ENCODE measurements around the gene PDE6B.
A peak's percentile ranks its signal among the peaks of the same experiment; 100 is the strongest.
"Not testable (repeated sequence)": the region's sequence is repeated elsewhere in the genome, so short reads cannot be mapped to it uniquely, and the experiment has no call there.

PDE6B gene

DNA sequence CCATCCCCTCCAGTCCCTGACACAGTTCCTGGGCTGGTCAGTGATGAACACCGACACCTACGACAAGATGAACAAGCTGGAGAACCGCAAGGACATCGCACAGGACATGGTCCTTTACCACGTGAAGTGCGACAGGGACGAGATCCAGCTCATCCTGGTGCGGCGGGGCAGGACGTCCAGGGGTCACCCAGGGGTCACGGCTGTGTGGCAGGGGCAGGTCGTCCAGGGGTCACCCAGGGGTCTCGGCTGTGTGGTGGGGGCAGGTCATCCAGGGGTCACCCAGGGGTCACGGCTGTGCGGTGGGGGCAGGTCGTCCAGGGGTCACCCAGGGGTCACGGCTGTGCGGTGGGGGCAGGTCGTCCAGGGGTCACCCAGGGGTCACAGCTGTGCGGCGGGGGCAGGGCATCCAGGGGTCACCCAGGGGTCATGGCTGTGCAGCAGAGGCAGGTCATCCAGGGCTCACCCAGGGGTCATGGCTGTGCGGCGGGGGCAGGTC lies 32.0 kb downstream of the PDE6B start:
- ATAC-seq: no peak

DNA sequence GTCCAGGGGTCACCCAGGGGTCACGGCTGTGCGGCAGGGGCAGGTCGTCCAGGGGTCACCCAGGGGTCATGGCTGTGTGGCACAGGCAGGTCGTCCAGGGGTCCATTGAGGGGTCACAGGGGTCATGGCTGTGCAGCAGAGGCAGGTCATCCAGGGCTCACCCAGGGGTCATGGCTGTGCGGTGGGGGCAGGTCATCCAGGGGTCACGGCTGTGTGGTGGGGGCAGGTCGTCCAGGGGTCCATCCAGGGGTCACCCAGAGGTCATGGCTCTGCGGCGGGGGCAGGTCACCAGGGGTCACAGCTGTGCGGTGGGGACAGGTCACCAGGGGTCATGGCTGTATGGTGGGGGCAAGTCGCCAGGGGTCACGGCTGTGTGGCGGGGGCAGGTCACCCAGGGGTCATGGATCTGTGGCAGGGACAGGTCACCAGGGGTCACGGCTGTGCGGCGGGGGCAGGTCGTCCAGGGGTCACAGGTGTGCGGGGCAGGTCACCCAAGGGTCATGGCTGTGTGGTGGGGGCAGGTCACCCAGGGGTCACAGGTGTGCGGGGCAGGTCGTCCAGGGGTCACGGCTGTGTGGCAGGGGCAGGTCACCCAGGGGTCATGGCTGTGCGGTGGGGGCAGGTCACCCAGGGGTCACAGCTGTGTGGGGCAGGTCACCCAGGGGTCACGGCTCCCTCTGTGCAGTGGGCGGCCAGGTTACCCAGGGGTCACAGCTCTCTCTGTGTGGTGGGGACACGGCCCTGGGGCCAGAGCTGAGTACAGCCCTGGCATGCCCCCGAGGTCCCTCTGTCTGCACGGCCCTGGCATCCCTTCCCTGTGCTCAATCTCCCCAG lies 32.7 kb downstream of the PDE6B start:
- no peak for ATAC-seq

DNA sequence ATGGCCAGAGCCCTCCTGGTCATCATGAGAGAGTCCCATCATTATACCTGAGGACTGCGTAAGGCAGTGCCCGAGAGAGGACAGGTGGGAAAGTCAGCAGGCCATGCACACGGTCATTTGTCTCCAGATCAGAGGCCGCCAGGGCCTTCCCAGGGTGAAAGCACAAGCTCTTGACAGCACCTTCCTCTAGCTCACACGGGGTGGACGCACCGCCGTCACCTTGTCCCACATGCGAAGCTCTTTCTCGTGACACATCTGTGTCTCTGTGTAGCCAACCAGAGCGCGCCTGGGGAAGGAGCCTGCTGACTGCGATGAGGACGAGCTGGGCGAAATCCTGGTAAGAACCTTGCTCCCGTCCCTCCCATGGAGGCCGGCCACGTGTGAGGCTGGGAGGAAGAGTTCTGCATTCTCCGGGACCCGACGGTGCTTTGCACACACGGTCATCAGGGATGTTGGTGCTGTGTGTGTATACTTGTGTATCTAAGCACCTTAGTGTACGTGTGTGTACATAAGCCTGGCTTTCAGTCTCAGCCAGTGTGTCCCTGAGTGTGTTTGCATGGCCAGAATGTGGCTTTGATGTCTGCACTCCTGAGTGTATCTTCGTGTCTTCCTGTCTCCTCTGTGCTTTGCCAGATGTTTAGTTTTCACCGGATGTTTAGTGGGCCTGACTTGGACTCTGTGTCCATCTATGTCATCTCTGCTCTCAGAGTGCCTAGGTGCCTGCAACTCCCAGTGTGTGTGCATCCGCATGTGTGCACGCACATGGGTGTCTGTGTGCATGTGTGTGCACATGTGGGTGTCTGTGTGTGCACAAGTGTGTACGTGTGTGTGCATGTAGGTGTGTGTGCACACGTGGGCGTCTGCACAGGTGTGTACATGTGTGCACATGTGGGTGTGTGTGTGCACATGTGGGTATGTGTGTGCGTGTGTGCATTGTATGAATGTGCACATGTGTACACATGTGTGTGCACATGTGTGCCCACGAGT lies 33.6 kb downstream of the PDE6B start:
- ATAC-seq: no peak

DNA sequence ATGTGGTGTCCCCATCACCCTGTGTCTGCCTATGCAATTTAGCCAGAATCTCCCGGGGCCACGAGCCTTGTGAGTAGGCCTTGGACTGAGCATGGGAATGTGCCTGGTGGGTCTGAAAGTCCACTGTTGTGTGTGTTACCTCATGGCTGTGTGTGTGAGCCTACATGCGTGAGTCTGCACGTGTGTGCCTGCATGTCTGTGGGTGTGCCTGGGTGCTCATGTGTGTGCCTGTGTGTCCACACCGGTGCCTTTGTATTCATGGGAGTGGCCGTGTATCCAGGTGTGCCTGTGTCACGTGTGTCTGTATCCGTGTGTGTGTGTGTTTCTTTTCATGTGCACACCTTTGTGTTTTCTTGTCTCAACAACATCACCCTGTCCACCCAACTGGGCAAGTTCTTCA lies 34.5 kb downstream of the PDE6B start:
- no peak for ATAC-seq

DNA sequence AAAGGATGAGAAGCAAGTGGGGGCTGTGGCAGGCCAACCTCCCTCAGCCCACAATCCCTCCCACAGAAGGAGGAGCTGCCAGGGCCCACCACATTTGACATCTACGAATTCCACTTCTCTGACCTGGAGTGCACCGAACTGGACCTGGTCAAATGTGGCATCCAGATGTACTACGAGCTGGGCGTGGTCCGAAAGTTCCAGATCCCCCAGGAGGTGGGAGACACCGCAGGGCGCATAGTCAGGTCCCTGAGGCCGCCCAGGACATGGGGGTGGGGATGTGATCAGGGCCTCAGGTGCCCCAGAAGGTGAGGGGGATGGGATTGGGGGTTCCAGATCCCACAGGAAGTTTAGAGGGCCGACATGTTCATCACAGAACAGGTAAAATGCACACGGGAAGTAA lies 35.0 kb downstream of the PDE6B start:
- ATAC-seq: no peak

DNA sequence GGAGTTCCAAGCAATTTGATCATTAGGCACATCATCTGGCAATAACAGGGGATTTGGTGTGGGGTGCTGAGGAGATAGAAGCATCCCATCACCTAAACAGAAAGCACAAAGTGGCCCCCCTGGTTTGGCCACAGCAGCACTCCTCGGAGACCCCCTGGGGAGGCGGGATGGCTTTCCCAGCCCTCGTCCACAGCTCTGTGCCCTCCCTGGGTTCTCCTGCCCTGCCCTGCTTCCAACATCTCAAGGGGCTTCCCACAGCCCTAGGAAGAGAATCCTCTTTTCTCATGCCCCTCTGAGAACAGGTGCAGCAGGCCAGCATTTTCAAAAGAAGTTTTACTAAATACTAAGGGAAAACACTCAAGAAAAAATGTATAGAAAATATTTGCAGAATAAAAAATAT lies 35.9 kb downstream of the PDE6B start:
- ATAC-seq: no peak

DNA sequence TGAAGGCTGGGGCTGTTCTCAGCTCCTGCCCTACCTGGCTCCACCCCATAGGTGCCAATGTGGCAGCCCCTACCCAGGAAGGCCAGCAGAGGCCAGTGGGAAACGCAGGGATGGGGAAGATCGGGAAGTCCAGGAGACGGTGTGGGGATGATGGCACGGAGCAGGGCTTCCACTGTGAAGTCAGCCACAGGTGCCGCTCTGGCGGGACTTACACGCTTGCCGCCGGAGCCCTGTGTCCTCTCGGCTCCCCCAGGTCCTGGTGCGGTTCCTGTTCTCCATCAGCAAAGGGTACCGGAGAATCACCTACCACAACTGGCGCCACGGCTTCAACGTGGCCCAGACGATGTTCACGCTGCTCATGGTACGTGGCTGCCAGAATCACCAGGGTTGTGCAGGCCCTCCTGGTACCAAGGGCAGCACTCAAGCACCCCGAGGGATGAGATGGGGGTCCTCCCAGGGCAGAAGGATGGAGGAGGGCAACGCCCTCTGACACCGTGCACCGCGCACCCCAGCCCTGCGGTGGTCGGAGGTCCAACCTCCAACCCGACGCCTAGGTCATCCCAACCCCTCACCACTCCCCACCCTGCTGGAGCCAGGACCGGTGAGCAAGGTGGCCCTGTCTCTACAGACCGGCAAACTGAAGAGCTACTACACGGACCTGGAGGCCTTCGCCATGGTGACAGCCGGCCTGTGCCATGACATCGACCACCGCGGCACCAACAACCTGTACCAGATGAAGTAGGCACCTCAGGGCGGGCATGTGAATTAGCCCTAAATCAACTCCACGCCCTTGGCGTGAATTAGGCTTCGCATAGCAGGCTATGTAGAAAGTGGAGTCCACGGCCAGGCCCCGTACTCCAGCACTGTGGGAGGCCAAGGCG lies 36.7 kb downstream of the PDE6B start:
- ATAC-seq: no peak

DNA sequence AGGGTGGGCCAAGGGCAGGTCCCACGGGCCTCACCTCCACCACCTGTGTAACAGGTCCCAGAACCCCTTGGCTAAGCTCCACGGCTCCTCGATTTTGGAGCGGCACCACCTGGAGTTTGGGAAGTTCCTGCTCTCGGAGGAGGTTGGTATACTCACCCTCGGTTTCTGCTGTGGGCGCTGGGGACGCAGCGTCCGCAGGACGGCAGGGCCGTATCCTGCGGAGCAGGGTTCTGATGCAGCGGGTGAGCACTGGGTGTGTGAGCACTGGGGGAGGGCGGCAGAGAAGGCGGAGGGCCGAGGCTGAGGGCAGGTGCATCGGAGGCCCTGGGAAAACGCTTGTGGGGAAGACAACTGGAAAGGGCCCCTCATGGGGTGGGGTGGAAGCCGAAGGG lies 37.7 kb downstream of the PDE6B start:
- ATAC-seq: no peak

DNA sequence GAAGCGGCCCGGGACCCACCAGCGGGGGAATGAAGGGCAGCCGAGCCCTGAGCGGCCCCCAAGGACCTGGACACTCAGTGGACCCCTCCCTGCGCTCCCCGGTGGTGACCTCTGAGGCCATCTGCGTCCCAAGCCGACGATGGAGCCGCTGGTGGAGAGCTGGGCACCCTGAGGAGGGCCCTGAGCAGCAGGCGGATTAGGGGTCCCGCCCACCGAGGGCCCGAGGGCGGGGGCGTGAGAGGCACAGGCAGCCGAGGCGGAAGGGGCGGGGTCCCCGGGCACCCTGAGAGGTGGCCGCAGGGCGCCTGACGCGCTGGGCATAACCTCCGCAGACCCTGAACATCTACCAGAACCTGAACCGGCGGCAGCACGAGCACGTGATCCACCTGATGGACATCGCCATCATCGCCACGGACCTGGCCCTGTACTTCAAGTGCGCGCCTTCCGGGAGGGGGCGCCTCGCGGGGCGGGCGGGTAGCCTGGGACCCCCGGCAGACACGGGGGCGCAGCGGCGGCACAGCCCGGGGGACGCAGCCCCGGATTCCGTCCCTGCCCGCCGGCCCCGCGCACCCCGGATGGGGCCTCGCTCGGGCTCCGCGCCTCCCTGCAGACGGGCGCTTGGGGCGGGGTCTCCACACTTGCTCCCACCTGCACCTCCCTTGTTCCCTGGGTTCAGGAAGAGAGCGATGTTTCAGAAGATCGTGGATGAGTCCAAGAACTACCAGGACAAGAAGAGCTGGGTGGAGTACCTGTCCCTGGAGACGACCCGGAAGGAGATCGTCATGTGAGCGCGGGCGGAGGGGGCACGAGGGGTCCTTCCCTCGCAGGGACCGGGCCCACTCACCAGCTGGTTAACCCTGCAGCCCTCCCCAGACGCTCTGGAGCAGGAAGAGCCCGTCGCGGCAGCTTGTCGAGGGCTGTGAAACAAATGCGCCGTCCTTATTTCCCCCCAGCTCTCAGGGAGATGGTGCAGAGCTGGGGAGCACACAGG lies 38.4 kb downstream of the PDE6B start:
- ATAC-seq: peak; percentile 77 to 78

DNA sequence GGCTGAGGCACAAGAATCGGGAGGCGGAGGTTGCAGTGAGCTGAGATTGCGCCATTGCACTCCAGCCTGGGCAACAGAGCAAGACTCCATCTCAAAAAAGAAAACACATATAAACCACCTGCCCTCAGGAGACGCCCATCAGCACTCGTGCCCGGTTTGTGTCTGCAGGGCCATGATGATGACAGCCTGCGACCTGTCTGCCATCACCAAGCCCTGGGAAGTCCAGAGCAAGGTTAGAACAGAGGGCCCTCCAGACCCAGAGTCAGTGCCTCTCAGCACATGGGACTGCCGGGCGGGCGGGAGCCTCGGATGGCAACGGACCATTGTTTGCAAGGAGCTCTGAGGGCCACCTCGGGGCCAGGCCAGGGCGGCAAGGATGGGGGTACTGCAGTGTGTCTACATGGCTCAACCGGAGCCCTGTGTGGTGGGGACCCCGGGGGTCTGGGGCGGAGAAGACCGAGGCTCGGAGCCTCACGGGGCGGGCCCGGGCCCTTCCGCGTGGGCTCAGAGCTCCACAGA lies 39.4 kb downstream of the PDE6B start:
- ATAC-seq: no peak

DNA sequence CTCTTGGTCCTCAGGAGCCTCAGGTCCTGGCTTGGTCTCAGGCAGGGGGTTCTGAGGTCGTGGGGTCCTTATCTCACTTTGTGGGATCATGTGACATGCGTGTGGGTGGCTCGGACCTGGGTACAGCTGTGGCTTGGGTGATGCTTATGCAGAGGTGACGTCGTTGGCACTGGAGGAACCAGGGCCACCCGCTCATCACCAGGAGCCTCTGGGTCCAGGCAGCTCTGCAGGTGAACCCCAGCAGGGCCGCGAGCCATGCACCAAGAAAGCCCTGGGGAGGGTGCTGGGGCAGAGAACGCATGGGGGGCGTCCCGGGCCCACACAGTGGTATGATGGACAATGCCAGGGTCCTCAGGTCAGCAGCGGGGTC lies 40.0 kb downstream of the PDE6B start:
- no peak for ATAC-seq

DNA sequence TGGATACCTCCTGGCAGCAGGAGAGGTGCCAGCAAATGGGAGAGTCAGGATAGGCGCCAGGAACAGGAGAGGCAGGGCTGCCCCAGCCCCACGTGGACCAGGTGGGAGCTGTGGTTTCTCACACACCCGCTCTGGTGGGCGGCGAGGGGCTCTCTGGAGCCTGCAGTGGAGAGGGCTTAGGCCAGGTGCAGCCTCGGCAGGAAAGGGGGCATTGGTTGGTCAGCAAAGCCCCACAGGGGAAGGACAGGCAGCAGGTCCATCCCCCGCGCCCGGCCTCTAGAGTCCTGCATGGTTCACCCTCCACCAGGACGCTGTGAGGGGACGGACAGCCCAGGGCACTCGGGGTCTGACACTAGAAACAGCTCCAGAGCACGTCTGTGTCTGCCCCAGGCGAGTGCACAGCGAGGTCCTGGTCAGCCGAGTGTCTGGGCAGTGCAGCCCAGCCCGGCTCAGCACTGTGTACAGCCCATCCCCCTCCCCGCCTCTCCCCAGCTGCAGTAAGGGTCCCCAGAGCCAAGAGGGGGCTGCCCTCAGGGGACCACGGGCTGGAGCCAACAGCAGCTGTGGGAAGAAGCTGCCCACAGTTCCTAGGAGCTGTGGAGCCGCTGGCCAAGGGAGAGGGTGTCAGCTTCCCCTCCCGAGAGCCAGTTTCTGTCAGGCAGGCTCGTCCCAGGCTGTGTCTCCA lies 40.5 kb downstream of the PDE6B start:
- no peak for ATAC-seq

DNA sequence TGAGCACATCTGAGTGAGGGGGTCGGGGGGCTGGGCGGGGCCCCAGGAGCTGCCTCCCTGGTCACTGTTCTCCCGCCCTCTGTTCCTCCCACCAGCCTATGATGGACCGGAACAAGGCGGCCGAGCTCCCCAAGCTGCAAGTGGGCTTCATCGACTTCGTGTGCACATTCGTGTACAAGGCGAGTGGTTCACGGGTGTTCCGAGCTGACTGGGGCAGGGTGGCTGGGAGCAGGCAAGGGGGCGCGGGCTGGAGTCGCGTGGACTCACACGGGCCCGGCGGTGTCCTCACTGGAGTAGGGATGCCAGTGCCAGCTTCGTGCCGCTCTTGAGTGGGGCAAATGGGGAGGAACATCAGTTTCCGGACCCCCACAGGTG lies 41.0 kb downstream of the PDE6B start:
- no peak for ATAC-seq

DNA sequence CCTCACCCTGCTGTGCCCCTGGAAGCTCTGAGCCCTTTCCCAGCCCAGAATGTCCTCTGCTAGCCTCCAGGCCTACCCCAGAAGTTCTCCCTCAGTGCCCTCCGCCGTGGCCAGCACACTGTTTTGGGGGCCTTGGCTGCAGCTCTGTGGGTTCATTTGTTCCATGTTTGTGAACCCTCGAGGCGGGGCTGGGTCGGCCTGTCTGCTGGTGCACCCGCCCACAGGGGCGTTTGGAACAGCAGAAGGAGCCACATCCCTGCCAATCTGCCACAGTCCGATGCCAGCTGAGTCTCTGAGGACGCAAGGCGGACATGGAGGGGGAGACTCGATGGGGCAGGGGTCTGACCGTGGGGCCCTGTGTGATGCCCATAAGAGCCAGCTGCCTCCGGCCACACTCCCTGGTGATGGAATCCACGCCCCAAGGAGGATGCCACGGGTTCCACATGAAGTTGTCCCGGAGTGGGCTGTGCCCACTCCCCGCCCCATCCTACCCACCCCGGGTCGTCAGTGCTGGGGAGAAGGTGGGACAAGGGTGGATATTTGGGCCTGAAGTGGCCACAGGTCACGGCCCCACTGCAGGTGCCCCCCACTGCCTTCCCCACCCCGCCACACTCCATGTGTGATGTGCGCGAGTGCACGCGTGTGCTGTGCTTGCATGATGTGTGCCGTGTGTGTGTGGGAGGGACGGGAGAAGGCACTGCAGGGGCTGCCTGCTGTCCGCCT lies 41.6 kb downstream of the PDE6B start:
- no peak for ATAC-seq

DNA sequence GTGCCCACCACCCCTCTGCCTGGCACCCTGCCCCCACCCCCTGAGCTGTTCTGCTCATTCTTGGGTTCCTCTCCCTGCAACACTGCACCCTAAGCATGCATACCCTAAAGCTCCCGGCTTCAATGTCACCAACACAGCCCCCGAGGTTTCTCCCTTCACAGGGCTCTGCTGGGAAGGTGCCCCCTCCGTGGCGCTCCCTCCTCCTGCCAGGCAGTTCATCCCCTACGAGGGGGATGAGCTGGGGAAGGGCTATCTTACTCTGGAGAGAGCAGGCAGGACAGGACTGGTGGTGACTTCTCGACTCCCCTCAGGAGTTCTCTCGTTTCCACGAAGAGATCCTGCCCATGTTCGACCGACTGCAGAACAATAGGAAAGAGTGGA lies 42.2 kb downstream of the PDE6B start:
- no peak for ATAC-seq

DNA sequence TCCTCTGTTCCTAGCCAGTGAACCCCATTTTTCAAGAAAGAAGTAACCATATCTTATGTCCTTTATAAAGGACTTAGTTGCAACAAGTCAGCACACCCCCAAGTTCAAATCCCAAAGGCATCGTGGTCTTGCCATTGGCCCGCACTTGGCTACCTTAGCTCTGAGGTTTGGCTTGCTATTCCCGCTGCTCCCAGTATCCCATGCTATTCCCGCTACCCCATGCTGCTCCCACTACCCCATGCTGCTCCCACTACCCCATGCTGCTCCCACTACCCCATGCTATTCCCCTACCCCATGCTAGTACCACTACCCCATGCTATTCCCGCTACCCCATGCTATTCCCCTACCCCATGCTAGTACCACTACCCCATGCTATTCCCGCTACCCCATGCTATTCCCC lies 42.8 kb downstream of the PDE6B start:
- ATAC-seq: not testable (repeated sequence)

DNA sequence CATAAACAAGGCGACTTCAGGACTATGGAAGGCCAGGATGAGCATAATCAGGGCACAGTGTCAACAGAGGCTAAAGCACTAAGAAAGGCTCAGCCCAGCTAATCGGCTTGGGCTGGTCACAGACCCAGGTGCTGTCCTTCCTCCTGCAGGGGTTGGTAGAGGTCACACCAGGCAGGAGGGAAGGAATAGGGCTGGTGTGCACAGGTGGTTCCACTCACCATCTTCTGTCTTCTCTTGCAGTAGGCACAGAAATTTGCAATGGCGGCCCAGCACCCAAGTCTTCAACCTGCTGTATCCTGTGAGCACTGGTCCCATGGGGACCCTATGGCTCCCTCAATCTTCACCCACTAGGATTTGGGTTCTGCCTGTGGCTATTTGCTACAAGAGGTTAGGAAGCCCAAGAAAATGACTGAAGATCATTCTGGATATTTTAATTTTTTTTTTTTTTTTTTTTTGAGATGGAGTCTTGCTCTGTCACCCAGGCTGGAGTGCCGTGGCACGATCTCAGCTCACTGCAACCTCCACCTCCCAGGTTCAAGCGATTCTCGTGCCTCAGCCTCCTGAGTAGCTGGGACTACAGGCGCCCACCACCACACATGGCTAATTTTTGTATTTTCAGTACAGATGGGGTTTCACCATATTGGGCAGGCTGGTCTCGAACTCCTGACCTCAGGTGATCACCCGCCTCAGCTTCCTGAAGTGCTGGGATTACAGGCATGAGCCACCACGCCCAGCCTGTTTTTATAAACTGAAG lies 44.6 kb downstream of the PDE6B start:
- ATAC-seq: not testable (repeated sequence)

DNA sequence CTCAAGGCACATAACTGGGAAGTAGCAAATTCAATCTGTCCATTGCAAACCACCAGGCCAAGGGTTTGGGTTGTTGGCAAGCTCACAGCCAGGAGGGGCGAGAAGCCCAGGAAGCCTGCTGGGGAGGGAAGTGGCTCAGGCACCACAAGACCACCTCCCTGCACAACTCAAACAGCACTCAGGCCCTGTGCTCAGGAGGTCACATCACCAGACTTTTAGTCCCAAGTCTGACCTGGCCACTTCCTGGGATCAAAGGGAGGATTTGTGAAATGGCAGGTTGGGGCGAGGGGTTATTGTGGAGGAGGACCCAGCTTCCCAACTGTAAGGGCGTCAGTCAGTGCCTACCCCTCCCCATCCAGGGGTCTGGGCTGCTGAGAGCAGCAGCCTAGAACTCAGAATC lies 46.4 kb downstream of the PDE6B start:
- no peak for ATAC-seq

Measured in activated CD4-positive, CD25-positive, alpha-beta regulatory T cell treated with anti-CD3 and anti-CD28 coated beads, Interleukin-2, amount 50 U/mL, for 24 hours (primary cell).